ENCODE data around the gene MUS81. TPM values are rescaled to one million over a fixed set of nuclear protein-coding genes. Genes with fewer than 3 reads are reported as not detected.

Gene MUS81
- total and polyA plus RNA-seq, 9 of the 15 experiments (the other 6 are each of a cell fraction or from before 2014, with no cell fraction given), result 13.4 to 118 (median 53.7) TPM

DNA sequence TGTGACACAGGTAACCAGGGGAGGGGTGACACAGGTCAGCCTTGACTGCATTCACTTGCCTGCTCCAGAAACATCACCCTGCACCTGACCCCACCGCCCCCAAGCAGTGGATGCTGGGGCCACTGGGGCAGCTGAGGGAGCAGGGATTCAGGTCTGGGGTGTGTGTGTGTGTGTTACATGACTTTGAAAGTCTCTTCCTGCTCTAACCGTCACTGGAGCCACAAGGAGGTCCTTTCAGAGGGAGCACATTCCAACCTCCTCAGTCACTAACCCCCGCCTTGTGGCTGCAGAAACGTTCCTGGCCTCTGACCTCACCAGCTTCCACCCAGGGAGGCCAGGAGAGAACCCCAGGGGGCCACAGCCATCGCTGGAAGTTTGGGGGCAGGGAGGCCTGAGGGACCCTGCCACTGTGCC is 42.8 kb downstream of the MUS81 start (continued):
- TF ChIP-seq, protein P1, sequence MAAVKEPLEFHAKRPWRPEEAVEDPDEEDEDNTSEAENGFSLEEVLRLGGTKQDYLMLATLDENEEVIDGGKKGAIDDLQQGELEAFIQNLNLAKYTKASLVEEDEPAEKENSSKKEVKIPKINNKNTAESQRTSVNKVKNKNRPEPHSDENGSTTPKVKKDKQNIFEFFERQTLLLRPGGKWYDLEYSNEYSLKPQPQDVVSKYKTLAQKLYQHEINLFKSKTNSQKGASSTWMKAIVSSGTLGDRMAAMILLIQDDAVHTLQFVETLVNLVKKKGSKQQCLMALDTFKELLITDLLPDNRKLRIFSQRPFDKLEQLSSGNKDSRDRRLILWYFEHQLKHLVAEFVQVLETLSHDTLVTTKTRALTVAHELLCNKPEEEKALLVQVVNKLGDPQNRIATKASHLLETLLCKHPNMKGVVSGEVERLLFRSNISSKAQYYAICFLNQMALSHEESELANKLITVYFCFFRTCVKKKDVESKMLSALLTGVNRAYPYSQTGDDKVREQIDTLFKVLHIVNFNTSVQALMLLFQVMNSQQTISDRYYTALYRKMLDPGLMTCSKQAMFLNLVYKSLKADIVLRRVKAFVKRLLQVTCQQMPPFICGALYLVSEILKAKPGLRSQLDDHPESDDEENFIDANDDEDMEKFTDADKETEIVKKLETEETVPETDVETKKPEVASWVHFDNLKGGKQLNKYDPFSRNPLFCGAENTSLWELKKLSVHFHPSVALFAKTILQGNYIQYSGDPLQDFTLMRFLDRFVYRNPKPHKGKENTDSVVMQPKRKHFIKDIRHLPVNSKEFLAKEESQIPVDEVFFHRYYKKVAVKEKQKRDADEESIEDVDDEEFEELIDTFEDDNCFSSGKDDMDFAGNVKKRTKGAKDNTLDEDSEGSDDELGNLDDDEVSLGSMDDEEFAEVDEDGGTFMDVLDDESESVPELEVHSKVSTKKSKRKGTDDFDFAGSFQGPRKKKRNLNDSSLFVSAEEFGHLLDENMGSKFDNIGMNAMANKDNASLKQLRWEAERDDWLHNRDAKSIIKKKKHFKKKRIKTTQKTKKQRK (IDR thresholded peaks at IDR 0.05; ENCODE audit: borderline replicate concordance, low read depth, low read length), result no peak
- TF ChIP-seq, protein P2, sequence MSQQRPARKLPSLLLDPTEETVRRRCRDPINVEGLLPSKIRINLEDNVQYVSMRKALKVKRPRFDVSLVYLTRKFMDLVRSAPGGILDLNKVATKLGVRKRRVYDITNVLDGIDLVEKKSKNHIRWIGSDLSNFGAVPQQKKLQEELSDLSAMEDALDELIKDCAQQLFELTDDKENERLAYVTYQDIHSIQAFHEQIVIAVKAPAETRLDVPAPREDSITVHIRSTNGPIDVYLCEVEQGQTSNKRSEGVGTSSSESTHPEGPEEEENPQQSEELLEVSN (IDR thresholded peaks at IDR 0.05; ENCODE audit: borderline replicate concordance in 1 of 2, extremely low read depth in 1 of 2, insufficient read depth in 1 of 2, insufficient read length in 1 of 2, low read depth in 1 of 2, low read length in 1 of 2, poor library complexity in 1 of 2, severe bottlenecking in 1 of 2), result no peak
- no peak; the same call in 1 of the 2 replicates for TF ChIP-seq SP1 (CRISPR knock-in tag; IDR thresholded peaks at IDR 0.05)
- no peak for TF ChIP-seq ELF1 (tag; IDR thresholded peaks at IDR 0.05)
- TF ChIP-seq RFX7 (CRISPR knock-in tag; IDR thresholded peaks at IDR 0.05), result no peak
- TF ChIP-seq ILF3 (IDR thresholded peaks at IDR 0.05; ENCODE audit: borderline replicate concordance), result no peak
- TF ChIP-seq, protein P3, sequence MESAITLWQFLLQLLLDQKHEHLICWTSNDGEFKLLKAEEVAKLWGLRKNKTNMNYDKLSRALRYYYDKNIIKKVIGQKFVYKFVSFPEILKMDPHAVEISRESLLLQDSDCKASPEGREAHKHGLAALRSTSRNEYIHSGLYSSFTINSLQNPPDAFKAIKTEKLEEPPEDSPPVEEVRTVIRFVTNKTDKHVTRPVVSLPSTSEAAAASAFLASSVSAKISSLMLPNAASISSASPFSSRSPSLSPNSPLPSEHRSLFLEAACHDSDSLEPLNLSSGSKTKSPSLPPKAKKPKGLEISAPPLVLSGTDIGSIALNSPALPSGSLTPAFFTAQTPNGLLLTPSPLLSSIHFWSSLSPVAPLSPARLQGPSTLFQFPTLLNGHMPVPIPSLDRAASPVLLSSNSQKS (CRISPR knock-in tag; IDR thresholded peaks at IDR 0.05), result no peak
- no peak for TF ChIP-seq NR2F6 (CRISPR knock-in tag; IDR thresholded peaks at IDR 0.05)
- TF ChIP-seq ZNF140 (CRISPR knock-in tag; IDR thresholded peaks at IDR 0.05), result no peak
- TF ChIP-seq RHOXF2B (CRISPR knock-in tag; conservative IDR thresholded peaks at IDR 0.05), result no peak
- TF ChIP-seq ARID1B (IDR thresholded peaks at IDR 0.05), result peak; percentile 54; the same call in 1 of the 2 replicates
- TF ChIP-seq RBM39 (optimal IDR thresholded peaks at IDR 0.05; ENCODE audit: low read depth, low read length), result no peak
- TF ChIP-seq ZBTB1 (CRISPR knock-in tag; IDR thresholded peaks at IDR 0.05; ENCODE audit: borderline replicate concordance, low read depth), result peak; percentile 86; the same call in 1 of the 2 replicates
- no peak for TF ChIP-seq ZNF224 (CRISPR knock-in tag; IDR thresholded peaks at IDR 0.05)
- TF ChIP-seq, protein P4, sequence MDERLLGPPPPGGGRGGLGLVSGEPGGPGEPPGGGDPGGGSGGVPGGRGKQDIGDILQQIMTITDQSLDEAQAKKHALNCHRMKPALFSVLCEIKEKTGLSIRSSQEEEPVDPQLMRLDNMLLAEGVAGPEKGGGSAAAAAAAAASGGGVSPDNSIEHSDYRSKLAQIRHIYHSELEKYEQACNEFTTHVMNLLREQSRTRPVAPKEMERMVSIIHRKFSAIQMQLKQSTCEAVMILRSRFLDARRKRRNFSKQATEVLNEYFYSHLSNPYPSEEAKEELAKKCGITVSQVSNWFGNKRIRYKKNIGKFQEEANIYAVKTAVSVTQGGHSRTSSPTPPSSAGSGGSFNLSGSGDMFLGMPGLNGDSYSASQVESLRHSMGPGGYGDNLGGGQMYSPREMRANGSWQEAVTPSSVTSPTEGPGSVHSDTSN (CRISPR knock-in tag; IDR thresholded peaks at IDR 0.05; ENCODE audit: low read depth), result no peak
- TF ChIP-seq, protein P4 (tag; conservative IDR thresholded peaks at IDR 0.05; ENCODE audit: low read depth), result no peak
- no peak for TF ChIP-seq CBX3 (IDR thresholded peaks at IDR 0.05; ENCODE audit: borderline replicate concordance in 1 of 2, low read length in 2 of 2)
- peak; percentile 85 for TF ChIP-seq ZNF263 (CRISPR knock-in tag; IDR thresholded peaks at IDR 0.05; ENCODE audit: borderline replicate concordance)
- no peak for TF ChIP-seq ARHGAP35 (IDR thresholded peaks at IDR 0.05; ENCODE audit: partially characterized antibody)
- peak; percentile 55; the same call in 1 of the 2 replicates for TF ChIP-seq ZBTB7A (IDR thresholded peaks at IDR 0.05; ENCODE audit: borderline replicate concordance, control insufficient read depth, low read depth, low read length)
- no peak for TF ChIP-seq MTA3 (IDR thresholded peaks at IDR 0.05; ENCODE audit: borderline replicate concordance)
